DND-41 (cell line): ENCODE data around the gene CUTC.
A peak's percentile ranks its signal among the peaks of the same experiment; 100 is the strongest.
"Not testable (repeated sequence)": the region's sequence is repeated elsewhere in the genome, so short reads cannot be mapped to it uniquely, and the experiment has no call there.

Source experiments
- ATAC-seq: fragments of 200-7000 bp; cut with Tn5 transposase; 3 replicates; pipeline ENCODE4 v1.9.1; 2021; ENCODE audit warnings: low read depth; ENCODE audit not compliant: insufficient read depth
- DNase-seq: peaks from one replicate; pipeline ENCODE4 v3.0.0-alpha.2; 2020
- H2AFZ ChIP-seq: 2 replicates; pipeline ENCODE4 v1.6.0; 2012; ENCODE audit warnings: low read depth, low read length
- H3K27ac ChIP-seq: 2 replicates; pipeline ENCODE4 v1.5.1; 2012; ENCODE audit warnings: low read length, inconsistent platforms
- H3K27me3 ChIP-seq: fragments of 200-600 bp; sonication (generic); 2 replicates; pipeline ENCODE4 v1.6.0; 2012; ENCODE audit warnings: low read length, mild to moderate bottlenecking, inconsistent platforms; ENCODE audit not compliant: insufficient read depth, poor library complexity
- H3K36me3 ChIP-seq: 2 replicates; pipeline ENCODE4 v1.5.1; 2012; ENCODE audit warnings: low read length, inconsistent platforms; ENCODE audit not compliant: insufficient read depth
- H3K4me1 ChIP-seq: 2 replicates; pipeline ENCODE4 v1.5.1; 2012; ENCODE audit warnings: mild to moderate bottlenecking, low read length; ENCODE audit not compliant: insufficient read depth
- H3K4me2 ChIP-seq: 2 replicates; pipeline ENCODE4 v1.6.0; 2012; ENCODE audit warnings: mild to moderate bottlenecking, moderate library complexity, low read length, inconsistent platforms; ENCODE audit not compliant: insufficient read depth
- H3K4me3 ChIP-seq, 2 experiments: fragments of 200-600 bp in 1 of 2; shearing (Covaris generic) in 1 of 2; 2 replicates each; pipeline ENCODE4 v1.5.1; 2012 to 2016; ENCODE audit warnings: inconsistent platforms in 2 of 2, low read length in 2 of 2, mild to moderate bottlenecking in 2 of 2, low read depth in 1 of 2, moderate library complexity in 1 of 2
- H3K79me2 ChIP-seq: 2 replicates; pipeline ENCODE4 v1.6.0; 2012; ENCODE audit warnings: low read length, inconsistent platforms; ENCODE audit not compliant: insufficient read depth
- H3K9ac ChIP-seq: 2 replicates; pipeline ENCODE4 v1.6.0; 2012; ENCODE audit warnings: low read depth, mild to moderate bottlenecking, inconsistent platforms, low read length, moderate library complexity
- H3K9me3 ChIP-seq: 2 replicates; pipeline ENCODE4 v1.5.1; 2012; ENCODE audit warnings: low read length, moderate library complexity, mild to moderate bottlenecking, inconsistent platforms; ENCODE audit not compliant: insufficient read depth, severe bottlenecking
- H4K20me1 ChIP-seq: 2 replicates; pipeline ENCODE4 v1.6.0; 2012; ENCODE audit warnings: low read length; ENCODE audit not compliant: insufficient read depth
- CTCF ChIP-seq: IDR thresholded peaks from 2 replicates; pipeline ENCODE4 v1.5.1; 2012; ENCODE audit warnings: borderline replicate concordance, low read length, moderate library complexity, mild to moderate bottlenecking; ENCODE audit not compliant: poor library complexity, severe bottlenecking; ENCODE audit errors: extremely low read depth
- EZH2 ChIP-seq: IDR thresholded peaks from 3 replicates; pipeline ENCODE4 v1.6.1; 2012; ENCODE audit warnings: borderline replicate concordance, low read depth, mild to moderate bottlenecking, moderate library complexity, low read length, inconsistent platforms; ENCODE audit not compliant: severe bottlenecking

Gene CUTC

GRCh38 chr10:99730026-99730425 lies 2.0 kb upstream of the CUTC start:
- no peak overlapping the region for H3K9ac ChIP-seq
- DNase-seq (no peak), ATAC-seq (no peak)
- H2AFZ ChIP-seq: no peak overlapping the region
- H3K36me3 ChIP-seq: peaks cover 26% of the 10 kb centered on the region
- H3K79me2 ChIP-seq: peaks cover 39% of the 10 kb centered on the region
- H3K4me2 ChIP-seq: no peak overlapping the region
- no peaks in the 10 kb centered on the region for H3K9me3 ChIP-seq
- no peaks in the 10 kb centered on the region for H3K27me3 ChIP-seq
- H3K4me3 ChIP-seq: no peak overlapping the region
- no peaks in the 10 kb centered on the region for H4K20me1 ChIP-seq
- H3K4me1 ChIP-seq: peaks cover 30% of the 10 kb centered on the region
- H3K27ac ChIP-seq: no peak overlapping the region
- TF ChIP-seq EZH2 (no peak), CTCF (no peak)

GRCh38 chr10:99731306-99732032 lies 565 bp upstream of the CUTC start:
- peaks cover 19% of the 10 kb centered on the region for H3K36me3 ChIP-seq
- peaks cover 44% of the 10 kb centered on the region for H3K79me2 ChIP-seq
- H3K9me3 ChIP-seq: no peaks in the 10 kb centered on the region
- peak overlapping the region; percentile 81 for H3K27ac ChIP-seq
- H3K4me3 ChIP-seq: peak overlapping the region; percentile 63 to 80
- peak overlapping the region; percentile 70 for H3K4me2 ChIP-seq
- H4K20me1 ChIP-seq: no peaks in the 10 kb centered on the region
- peak overlapping the region; percentile 65 for H3K9ac ChIP-seq
- peaks cover 32% of the 10 kb centered on the region for H3K4me1 ChIP-seq
- TF ChIP-seq EZH2 (no peak), CTCF (no peak)
- ATAC-seq (peak; percentile 65), DNase-seq (no peak)
- H2AFZ ChIP-seq: peak overlapping the region; percentile 89
- no peaks in the 10 kb centered on the region for H3K27me3 ChIP-seq

- peak overlapping the region; percentile 22; the same call in 1 of the 2 replicates for H3K9ac ChIP-seq
- no peak for TF ChIP-seq EZH2
- TF ChIP-seq CTCF: no peak
- H3K36me3 ChIP-seq: peaks cover 25% of the 10 kb centered on the region
- peaks cover 44% of the 10 kb centered on the region for H3K79me2 ChIP-seq
- H3K4me1 ChIP-seq: peaks cover 32% of the 10 kb centered on the region
- no peak for DNase-seq
- no peaks in the 10 kb centered on the region for H4K20me1 ChIP-seq
- H3K4me2 ChIP-seq: peak overlapping the region; percentile 71
- peak overlapping the region in 1 of 2 experiments; percentile 80; a peak in 2 of 4 replicates for H3K4me3 ChIP-seq
- no peak for ATAC-seq
- H3K27me3 ChIP-seq: no peaks in the 10 kb centered on the region
- no peak overlapping the region for H2AFZ ChIP-seq
- peaks cover under 1% of the 10 kb centered on the region for H3K9me3 ChIP-seq
- no peak overlapping the region for H3K27ac ChIP-seq
Observed at GRCh38 chr10:99733366-99733765, 1.3 kb downstream of the CUTC start.

- H2AFZ ChIP-seq, H4K20me1 ChIP-seq, H3K9ac ChIP-seq, H3K27ac ChIP-seq, H3K27me3 ChIP-seq, H3K9me3 ChIP-seq, H3K4me3 ChIP-seq, ATAC-seq, DNase-seq: not testable (repeated sequence)
- Histone ChIP-seq H3K79me2 (peaks cover 44% of the 10 kb centered on the region), H3K4me2 (peak overlapping the region; percentile 71; the same call in 1 of the 2 replicates), H3K4me1 (peaks cover 32% of the 10 kb centered on the region), H3K36me3 (peaks cover 33% of the 10 kb centered on the region)
Observed at GRCh38 chr10:99734111-99734510, 2.1 kb downstream of the CUTC start.
